CD1c-positive myeloid dendritic cell (primary cell): Measurements from ENCODE around the gene BTK.
"Not testable (repeated sequence)": the region's sequence is repeated elsewhere in the genome, so short reads cannot be mapped to it uniquely, and the experiment has no call there.

ENCODE experiments used
- DNase-seq: peaks from one replicate; pipeline ENCODE4 v3.0.0-alpha.2; 2016; ENCODE audit errors: extremely low spot score

Gene BTK

DNA sequence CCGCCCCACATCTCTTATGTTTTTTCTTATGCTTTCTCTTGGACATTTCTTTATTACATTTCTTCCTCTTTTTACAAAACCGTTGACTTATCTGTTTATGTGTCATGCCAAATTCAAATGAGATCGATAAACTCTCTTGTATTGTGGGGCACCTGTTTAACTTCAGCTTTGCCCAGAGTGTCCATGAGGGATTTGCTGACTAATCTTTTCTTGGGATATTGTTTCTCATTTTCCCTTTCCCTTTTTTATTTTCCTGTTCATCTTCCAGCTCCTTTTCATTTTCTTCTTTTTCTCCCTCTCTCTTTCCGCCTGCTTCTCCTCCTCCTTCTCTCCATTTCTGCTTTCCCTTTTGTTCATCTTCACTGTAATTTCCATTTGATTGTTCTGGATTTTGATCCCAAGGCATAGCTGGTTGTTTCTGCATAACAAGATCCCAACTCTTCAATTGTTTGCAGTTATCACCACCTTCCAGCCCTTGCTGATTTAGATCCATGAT lies 48.2 kb downstream of the BTK start:
- DNase-seq, result no peak

DNA sequence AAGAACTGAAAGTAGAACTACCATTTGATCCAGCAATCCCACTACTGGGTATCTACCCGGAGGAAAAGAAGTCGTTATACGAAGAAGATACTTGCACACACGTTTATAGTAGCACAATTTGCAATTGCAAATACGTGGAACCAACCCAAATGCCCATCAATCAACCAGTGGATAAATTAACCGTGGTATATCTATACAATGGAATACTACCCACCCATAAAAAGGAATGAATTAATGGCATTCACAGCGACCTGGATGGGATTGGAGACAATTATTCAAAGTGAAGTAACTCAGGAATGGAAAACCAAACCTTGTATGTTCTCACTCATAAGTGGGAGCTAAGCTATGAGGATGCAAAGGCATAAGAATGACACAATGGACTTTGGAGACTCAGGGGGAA lies 51.7 kb downstream of the BTK start:
- DNase-seq, result not testable (repeated sequence)

GRCh38 chrX:101326600-101326999 lies 59.4 kb downstream of the BTK start:
- not testable (repeated sequence) for DNase-seq

GRCh38 chrX:101303790-101304189 lies 82.2 kb downstream of the BTK start:
- DNase-seq, result no peak
